Ramos (cell line): Measurements from ENCODE around the gene TNN.

Experiments used
- in situ Hi-C: fragments of 300-500 bp; cut with MboI; formaldehyde crosslinking; loops from one replicate; pipeline ENCODE4 v1.14.3; 2022; ENCODE audit warnings: low sequenced_read_pairs; ENCODE audit not compliant: unreplicated experiment

Gene TNN

DNA sequence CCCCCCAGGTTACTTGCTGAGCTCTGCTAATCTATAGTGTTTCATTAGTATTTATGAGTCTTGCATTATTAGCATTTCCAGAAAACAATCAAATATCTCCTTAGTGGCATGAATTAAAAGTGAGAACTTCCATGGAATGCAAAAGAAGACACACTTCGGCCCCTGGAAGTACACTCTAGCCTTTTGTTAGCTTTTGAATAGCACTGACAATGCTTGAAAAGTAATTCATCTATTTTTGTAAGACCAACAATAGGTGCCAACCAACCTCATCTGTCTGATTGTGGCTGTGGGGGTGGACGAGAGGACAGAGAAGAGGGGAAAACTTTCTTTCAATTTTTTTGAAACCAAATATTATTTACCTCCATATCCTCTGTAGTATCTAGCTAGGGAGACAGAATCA is 97.1 kb downstream of the TNN start:
- in situ Hi-C loops: no loop called here

DNA sequence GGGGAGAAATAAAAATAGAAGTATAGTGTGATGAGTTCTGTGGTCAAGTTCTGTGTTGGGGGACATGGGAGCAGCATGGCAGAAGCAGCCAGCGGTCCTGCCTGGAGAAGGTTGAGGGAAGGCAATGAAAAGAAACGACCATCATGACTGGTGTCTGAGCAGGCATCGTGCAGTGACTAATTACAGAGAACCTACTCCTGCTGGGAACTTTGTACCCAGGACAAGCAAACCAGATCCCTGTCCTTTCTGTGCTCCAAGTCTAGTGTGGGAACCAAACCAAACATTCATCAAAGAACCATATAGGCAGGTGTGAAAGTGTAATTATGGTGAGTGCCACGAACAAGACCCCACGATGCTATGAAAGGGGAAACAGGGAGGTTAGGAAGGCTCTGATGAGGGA is 99.1 kb downstream of the TNN start:
- in situ Hi-C loops: no loop called here

DNA sequence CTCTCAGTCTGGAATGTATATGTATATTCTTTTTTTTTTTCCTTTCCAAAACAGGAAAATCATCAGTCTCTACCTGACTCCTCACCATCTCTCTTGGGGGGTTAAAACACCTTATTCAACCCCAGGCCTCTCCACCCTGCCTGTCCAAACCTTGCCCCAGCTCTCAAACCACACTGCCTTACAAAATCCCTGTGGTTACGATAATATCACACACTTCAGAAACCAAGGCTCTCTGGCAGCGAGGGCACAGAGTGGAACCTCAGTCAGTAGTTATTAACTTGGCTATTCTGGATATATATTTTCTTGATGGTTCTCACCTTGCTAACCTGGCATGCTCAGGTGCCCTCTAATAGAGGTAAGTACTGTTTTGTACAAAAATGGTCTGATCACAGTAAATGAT is 100.2 kb downstream of the TNN start:
- in situ Hi-C loops: no loop called here

DNA sequence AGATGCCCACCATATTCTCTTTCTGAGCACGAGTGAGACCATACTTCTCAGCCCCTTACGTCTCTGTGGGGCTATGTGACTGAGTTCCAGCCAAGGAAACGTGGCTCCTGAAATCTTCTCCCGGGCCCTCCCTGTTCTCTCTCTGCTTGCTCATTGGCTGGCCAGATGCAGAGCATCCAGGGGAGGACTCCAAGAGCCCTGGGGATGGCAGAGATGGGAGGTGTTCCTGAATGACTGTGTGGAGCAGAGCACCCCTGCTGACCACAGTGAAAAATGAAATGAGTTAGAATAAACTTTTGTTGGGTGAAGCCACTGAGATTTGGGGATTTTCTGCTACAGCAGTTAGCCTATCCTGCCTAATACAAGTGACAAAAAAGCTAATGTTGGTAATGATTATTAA is 101.1 kb downstream of the TNN start:
- in situ Hi-C loops: no loop called here

DNA sequence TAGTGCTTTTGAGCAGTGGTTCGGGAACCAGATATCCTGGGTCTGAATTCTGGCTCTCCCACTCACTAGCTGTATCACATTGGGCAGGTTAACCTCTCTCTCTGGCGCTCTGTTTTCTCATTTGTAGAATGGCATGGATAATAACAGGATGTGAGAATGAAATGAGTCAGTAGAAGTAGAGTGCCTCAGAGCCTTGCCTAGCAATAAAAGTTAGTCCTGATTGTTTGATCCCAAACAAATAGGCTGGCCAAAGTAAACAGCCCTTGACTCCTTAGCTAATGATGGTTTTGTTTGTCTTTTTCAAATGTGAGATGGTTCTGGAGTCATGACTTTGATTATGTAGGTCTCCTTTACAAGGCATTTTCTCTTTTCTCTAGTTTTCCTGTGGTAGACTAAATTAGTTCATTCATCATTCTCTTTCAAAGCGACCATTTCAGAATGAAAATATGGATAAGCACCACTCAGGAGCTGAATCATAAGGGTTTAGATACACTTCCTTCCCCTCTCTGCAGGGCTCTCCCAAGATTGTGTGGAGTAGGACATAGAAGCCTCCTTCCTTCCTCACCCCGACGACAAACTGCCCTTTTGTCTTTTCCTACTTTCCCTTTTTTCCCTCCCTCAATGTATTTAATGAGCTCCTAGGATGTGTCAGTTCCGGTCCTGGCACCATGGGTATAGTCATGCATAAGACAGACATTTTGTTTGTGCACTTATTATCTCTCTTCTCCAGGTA is 101.8 kb downstream of the TNN start:
- in situ Hi-C loops: no loop called here

DNA sequence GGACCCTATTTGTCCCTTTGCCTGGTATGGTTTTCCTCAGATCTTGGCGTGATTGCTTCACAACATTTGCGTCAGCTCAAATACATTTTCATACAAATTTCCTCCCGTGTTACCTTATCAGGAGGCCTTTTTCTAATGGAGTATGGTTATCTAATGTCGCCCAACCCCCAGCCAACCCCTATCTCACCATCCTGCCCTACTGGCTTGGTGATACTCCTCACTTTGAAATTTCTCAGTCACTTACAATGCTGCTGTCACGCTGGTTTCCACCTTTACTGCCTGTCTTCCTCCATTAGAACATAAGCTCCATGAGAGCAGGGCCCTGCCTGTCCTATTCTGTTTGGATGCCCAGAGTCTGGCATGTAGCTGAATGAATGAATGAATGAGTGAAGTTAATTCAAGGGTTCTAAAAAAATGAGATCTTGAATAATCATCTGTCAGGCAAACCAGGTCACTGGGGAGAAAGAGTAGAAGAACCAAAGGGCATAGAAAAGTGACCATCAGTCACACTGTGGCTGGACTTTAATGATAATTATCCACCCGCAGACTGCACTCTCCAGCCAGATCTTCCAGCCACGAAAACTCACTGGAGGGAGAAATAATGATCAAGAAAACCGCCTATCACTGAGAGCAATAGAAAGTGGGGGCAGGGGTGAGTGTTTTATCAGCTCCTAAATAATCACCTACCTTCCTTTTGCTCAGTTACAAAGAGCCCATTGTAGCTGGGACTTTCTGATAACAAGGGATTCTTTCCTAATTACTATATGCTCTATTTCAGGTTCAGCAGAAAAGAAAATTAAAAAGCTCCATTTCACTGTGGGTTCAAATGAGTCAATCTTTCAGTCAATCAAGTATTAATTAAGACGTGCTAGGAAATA is 103.6 kb downstream of the TNN start:
- in situ Hi-C loops: no loop called here

DNA sequence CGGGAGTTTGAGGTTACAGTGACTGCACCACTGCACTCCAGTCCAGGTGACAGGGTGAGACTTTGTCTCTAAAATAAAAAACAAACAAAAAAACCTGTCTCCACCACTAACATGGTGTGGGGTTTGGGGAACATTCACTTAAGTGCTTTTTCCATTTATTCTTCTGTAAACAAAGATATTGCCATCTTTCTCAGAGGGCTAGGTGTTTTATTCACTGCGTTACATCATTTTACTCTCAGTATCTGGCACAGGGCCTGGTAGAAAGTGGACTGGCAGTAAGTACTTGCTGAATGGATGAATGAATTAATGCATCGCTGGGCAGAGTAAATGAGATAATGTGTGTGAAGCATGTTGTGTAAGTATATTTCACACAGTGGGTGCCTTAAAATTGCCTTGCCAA is 104.9 kb downstream of the TNN start:
- in situ Hi-C loops: no loop called here

DNA sequence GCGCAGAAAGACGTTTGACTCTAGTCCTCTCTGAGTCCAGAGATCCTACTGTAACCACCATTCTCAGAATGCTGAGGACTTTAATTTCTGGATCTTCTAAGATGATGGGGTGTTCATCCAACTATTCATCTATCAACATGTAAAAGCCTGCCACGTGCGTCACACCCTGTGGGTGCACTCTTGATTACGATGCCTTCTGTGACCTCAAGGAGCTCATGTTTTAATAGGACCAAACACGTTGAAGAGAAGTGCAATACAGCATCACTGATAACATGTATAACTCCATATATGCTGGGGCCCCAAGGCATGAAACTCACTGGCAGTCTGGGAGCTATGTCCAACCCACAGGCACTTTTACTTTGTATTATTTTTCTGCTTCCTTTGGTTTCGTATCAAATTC is 105.9 kb downstream of the TNN start:
- in situ Hi-C loops: no loop called here

DNA sequence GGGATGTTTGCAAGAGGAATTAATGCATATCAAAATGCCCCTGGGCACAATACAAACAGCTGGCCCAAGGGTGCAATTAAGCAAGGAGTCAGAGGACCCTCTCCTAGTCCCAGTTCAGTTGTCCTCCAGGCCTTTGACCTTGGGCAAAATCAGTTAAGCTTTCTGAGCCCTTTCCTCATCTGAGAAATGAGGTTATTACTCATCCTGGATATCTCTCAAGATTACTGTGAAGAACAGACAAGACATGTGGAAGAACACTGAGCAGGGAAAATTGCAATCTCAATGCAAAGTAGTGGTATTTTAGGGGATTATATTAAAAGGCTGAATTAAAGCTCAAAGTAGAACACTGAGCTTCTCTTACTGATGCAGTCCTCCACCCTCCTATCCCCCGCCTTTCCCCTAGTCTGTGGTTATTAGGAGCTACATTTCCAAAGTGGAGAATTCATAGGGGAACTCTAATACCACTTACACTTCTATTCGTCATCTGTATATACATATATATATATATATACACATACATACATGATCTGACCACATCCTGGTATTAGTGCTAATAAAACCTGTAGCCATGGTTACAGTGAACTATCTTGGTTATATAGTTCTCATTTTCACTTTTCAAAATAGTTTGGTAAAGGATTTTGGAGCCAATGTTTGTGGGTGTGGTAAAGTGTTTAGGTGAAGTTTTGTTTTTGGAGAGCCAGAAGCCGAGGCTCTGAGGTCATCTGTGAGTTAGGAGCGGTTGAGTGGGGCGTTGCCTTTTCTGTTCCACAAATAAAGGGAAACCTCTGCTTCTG is 106.9 kb downstream of the TNN start:
- in situ Hi-C loops: no loop called here

DNA sequence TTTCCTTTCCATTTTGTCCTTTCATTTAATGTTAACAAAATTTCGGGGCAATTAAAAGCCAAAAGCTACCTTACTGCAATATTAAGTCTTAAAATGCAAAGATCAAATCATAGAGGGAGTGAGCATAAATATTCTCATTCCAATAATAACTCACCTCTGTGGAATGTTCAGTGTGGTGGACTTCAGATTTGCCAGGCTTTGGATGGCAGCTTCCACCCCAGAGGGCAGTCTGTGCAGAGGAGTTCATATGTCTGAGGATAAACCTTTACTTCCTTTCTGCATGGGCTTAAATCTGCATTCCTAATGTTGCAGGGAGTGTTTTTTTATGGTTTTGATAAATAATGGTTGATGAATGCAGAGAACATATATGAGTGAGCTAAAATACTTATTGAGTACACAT is 108.6 kb downstream of the TNN start:
- in situ Hi-C loops: no loop called here

DNA sequence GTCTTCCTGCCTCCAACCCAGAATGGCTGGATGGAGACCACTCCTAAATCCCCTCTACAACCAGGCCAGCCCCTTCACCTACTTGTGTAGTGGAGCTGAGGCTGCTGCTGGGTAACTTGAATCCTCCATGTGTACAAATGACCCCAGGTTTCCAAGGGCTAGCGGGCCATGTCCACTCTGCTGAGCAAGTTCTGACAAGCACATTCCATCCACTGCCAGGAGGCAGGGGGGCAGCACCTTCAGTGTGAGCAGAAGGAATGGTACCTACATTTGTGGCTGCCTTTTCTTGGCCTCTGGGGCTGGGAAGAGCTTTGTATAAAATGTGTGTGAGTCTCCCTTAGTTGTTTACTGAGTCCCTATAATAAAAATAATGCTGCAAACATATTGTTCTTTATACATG is 110.4 kb downstream of the TNN start:
- in situ Hi-C loops: no loop called here

DNA sequence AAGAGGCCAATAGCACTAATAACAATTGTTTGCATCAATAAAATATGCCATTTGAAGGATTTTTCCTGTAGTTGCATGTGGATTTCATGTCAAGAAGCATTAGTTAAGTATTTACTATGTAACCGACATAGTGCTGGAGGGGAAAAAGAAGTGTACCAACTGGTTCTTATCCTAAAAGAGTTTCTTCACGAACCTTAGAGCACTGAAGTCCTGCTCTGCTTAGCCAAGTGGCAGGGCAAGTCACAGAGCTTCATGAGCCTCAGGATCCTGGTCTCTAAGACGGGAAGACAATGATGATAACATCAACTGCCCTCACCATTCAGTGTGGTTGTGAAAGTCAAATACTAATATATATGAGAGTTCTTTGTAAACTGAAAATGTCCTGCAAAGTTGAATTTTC is 110.8 kb downstream of the TNN start:
- in situ Hi-C loops: no loop called here

DNA sequence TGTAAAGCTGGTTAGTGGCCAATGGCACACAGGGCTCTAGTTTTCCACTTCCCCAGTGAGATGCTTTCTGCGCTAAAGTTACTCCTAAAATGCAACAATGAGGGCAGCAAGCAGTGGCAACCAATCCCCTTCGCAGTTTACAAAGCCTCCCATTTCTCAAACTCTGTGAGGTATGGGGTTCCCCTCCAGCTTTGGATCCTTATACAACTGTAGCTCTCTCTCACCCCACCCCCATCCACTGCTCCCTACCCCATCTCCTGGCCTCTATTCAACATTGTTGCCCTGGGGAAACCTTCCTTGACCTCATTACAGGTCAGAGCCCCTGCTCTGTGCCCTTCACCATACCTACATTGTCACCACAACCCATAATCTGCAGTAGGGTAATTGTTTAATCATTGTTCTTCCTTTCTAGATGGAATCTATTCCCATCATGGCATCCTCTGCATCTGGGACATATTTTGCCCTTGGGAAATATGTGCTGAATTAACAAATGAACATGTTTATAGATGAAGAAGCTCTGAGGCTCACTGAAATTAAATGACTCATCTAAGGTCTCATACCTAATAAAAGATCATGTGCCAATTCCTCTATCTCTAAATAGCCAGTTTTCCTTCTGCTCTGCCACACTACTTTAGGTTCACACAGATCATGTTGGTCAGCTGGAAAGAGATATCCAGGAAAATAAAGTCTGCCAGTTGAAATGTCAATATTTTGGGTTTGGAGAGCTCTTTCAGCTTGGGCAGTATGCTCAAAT is 112.4 kb downstream of the TNN start:
- in situ Hi-C loops: no loop called here

DNA sequence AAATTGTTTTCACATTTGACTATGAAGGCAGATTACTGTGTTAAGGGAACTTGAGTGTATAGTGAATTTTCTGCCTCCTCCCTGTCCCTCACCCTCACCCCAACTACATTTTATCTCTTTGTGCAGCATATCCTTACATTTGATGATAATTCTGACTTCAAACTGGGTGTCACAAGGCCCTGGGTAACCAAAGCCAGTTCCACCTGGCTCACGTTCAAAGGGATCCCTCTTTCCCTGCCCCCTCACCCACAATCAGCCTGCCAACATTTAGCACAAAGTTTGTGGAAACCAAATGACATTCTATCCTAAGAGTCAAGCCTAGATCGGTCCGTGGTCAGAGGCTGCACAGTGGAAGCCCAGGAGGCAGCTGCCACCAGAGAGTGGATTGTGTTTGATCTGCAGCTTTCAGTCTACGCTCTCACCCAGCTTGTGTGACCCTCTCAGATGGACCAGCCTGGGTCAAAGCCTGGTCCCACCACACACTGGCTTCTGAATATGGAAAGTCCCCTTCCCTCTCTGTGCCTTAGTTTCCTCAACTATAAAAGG is 114.6 kb downstream of the TNN start:
- in situ Hi-C loops: no loop called here

DNA sequence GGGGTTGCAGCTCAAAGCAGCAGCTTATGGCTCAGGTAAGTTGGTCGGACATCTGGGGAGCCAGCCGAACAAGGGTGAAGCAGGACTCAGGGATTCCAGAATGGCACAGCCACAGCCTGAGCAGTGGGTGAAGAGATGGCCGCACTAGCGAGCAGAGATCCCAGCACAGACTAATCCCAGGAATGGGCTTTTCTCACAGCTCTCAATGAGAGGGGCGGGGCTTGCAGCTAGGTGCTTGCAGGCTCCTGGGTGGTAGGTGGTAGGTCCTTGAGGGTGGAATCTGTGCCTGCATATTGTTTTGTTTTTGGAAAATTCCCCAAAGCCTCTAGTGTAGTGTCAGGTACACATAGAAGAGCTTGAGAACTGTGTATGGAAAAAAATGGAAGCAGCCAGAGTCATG is 116.0 kb downstream of the TNN start:
- in situ Hi-C loops: no loop called here

DNA sequence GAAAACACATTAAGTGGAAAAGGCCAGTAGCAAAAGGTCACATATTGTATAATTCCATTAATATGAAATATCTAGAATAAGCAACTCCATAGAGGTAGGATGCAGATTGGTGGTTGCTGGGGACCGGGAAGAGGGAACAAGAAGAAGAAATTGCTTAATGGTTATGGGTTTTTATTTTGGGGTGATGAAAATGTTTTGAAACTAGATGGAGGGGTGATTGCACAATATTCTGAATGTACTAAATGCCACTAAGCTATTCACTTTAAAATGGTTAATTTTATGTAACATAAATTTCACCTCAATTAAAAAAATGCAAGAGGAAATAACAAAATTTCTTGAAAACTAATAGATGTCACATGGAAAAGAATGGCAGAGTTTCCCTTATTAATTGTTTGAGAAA is 118.3 kb downstream of the TNN start:
- in situ Hi-C loops: no loop called here

DNA sequence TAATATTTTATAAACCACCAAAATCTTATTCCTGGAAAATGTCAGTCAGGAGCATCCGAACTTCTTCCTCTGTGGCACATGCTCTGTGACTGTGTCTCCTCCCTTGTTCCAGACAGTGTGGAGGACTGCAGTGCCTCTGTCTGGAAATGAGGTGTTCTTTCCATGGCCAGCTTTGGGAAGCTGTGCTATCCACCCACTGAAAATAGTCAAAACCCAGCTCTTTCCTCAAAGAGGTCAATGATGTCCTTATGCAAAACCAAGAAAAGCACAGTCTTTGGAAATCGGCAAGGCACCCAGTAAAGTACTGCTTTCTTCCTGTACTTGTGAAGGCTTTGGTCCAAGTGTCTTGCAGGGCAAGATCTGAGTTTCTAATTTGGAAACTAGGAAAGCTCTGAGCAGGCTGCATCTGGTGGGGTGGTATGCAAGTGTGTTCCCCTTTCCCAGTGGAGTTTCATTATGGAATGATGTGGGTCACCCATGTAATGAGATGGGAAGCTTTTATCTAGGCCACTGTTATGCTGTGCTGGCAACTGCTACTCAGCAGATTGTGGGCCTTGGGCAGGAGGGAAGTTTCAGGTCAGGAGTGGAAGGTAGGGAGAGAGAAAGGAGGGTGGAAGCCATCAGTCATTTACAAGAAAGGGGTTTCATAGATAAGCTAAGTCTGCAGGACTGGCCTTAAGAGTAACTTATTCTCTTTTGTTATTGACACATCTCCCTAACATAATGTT is 119.0 kb downstream of the TNN start:
- in situ Hi-C loops: no loop called here

DNA sequence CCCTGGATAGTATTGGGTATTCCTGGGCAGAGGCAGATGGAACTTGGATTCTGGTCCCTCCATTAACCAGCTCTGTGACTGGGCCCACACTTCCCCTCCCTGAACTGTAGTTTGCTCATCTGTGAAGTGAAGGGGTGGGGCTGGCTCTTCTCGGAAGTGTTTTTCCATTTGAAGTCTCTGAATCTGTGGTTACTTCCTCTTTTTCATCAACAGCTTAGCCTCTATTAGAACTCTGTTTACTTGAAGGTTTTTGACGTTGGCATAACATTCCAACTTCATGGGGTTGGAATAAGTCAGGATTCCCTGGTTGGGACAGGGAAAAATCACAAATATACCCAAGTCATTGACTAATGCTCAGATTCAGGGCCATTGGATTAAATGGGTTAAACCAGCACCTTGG is 121.3 kb downstream of the TNN start:
- in situ Hi-C loops: no loop called here

DNA sequence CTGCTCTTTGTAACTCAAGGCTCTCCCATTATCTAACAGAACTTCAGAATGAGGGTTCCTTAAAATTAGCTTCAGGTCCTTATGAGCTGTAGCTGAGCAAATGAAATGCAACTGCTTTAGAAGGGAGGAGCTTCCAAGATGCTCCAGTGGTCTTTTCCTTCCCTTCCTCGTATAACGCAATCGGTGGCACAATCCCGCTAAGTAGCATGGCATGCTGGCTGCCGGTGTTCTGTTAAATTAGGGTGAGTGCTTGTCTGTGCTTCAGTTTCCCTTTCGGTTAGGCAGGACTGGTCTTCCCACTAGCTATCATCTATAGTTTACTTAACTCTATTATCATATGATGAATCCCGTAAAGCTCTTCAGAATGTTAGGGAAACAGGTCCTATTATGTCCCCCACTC is 124.0 kb downstream of the TNN start:
- in situ Hi-C loops: no loop called here
